NOMO-1 treated with DMSO at 0.1 percent for 48 hours (cell line): ENCODE measurements around the gene CAPN11.
"Not testable (repeated sequence)": the region's sequence is repeated elsewhere in the genome, so short reads cannot be mapped to it uniquely, and the experiment has no call there.

Experiments
- DNase-seq: peaks from one replicate; lab custom pipeline; 2025; ENCODE audit not compliant: unreplicated experiment; lab: John Stamatoyannopoulos, UW

CAPN11 gene

GRCh38 chr6:44225579-44226325 is 67.1 kb downstream of the CAPN11 start:
- no peak for DNase-seq

GRCh38 chr6:44226368-44227147 is 67.9 kb downstream of the CAPN11 start:
- peak; percentile 40 for DNase-seq

- no peak for DNase-seq
Measured at GRCh38 chr6:44227148-44227793, 68.7 kb downstream of the CAPN11 start.

GRCh38 chr6:44228031-44228430 is 69.4 kb downstream of the CAPN11 start:
- DNase-seq = no peak

GRCh38 chr6:44228433-44228832 is 69.8 kb downstream of the CAPN11 start:
- no peak for DNase-seq

- no peak for DNase-seq
Measured at GRCh38 chr6:44228836-44229235, 70.2 kb downstream of the CAPN11 start.

- no peak for DNase-seq
Measured at GRCh38 chr6:44229376-44230033, 70.9 kb downstream of the CAPN11 start.

- no peak for DNase-seq
Measured at GRCh38 chr6:44230034-44230675, 71.5 kb downstream of the CAPN11 start.

GRCh38 chr6:44231426-44231825 is 72.8 kb downstream of the CAPN11 start:
- not testable (repeated sequence) for DNase-seq

- no peak for DNase-seq
Measured at GRCh38 chr6:44232676-44233566, 74.3 kb downstream of the CAPN11 start.

- no peak for DNase-seq
Measured at GRCh38 chr6:44233567-44234100, 75.0 kb downstream of the CAPN11 start.
